OCI-LY3 (cell line): ENCODE data around the gene FXYD5.

Experiments used
- EZH2phosphoT487 ChIP-seq: fragments of 200-600 bp; shearing (Covaris generic); IDR thresholded peaks from 2 replicates; pipeline ENCODE4 v1.6.1; 2018; ENCODE audit warnings: antibody characterized with exemption, mixed run types, low read depth
- TF ChIP-seq, protein P1 (sequence below): fragments of 200-600, 300-600 bp; sonication (generic); IDR thresholded peaks from 2 replicates; pipeline ENCODE4 v1.5.1; 2014; ENCODE audit warnings: antibody characterized with exemption, low read length, low read depth

DNA sequence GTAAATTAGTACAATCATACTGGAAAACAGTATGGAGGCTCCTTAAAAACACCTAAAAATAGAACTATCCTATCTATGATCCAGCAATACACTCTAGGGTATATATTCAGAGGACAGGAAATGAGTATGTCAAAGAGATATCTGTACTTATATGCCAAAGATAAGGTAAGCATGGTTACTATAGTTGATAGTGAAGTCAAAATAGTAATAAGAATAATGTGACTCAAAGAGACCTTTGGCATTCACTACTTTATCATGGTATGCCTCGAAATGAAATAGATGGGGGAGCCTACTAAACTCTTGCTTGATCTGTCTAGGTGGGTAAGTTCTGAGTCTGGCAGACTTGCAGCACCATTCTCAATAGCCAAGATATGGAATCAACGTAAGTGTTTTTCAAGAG, 30.3 kb downstream of the FXYD5 start:
- TF ChIP-seq, protein P1, sequence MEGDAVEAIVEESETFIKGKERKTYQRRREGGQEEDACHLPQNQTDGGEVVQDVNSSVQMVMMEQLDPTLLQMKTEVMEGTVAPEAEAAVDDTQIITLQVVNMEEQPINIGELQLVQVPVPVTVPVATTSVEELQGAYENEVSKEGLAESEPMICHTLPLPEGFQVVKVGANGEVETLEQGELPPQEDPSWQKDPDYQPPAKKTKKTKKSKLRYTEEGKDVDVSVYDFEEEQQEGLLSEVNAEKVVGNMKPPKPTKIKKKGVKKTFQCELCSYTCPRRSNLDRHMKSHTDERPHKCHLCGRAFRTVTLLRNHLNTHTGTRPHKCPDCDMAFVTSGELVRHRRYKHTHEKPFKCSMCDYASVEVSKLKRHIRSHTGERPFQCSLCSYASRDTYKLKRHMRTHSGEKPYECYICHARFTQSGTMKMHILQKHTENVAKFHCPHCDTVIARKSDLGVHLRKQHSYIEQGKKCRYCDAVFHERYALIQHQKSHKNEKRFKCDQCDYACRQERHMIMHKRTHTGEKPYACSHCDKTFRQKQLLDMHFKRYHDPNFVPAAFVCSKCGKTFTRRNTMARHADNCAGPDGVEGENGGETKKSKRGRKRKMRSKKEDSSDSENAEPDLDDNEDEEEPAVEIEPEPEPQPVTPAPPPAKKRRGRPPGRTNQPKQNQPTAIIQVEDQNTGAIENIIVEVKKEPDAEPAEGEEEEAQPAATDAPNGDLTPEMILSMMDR: no peak
- TF ChIP-seq EZH2phosphoT487: no peak
